ENCODE data around the gene TM7SF3. TPM values are rescaled to one million over a fixed set of nuclear protein-coding genes. Genes with fewer than 3 reads are reported as not detected.

The TM7SF3 gene
- total RNA-seq, 4 donors from 2014 or later: 67.2 to 142 (median 124) TPM

- Histone ChIP-seq H3K4me3 (no peak overlapping the region), H3K27ac (no peak overlapping the region), H3K9me3 (no peaks in the 10 kb centered on the region), H3K4me1 (no peaks in the 10 kb centered on the region), H3K36me3 (peaks cover 58% of the 10 kb centered on the region), H3K27me3 (no peaks in the 10 kb centered on the region)
- no peak for DNase-seq (ENCODE audit: low spot score in 2 of 2)
- no peak for TF ChIP-seq POLR2AphosphoS5 (IDR thresholded peaks at IDR 0.05)
- TF ChIP-seq EP300 (IDR thresholded peaks at IDR 0.05): no peak
- TF ChIP-seq POLR2A (IDR thresholded peaks at IDR 0.05): no peak
- 97% methylated on average over 21 of the region's 21 CpGs for WGBS
Measured at GRCh38 chr12:27034607-27035293, 20.6 kb upstream of the TM7SF3 start.

- H3K27ac ChIP-seq: no peak overlapping the region
- 93% methylated on average over 3 of the region's 3 CpGs for WGBS
- H3K4me3 ChIP-seq: no peak overlapping the region
- TF ChIP-seq CTCF (IDR thresholded peaks at IDR 0.05): no peak
- TF ChIP-seq POLR2AphosphoS5 (IDR thresholded peaks at IDR 0.05): no peak
- TF ChIP-seq EP300 (IDR thresholded peaks at IDR 0.05): no peak
- DNase-seq (ENCODE audit: low spot score in 2 of 2): no peak
- H3K4me1 ChIP-seq: no peaks in the 10 kb centered on the region
- H3K27me3 ChIP-seq: no peaks in the 10 kb centered on the region
- no peaks in the 10 kb centered on the region for H3K9me3 ChIP-seq
- H3K36me3 ChIP-seq: peaks cover 68% of the 10 kb centered on the region
Measured at GRCh38 chr12:27032679-27033078, 18.5 kb upstream of the TM7SF3 start.

- H3K36me3 ChIP-seq: peaks cover 78% of the 10 kb centered on the region
- no peak overlapping the region for H3K4me3 ChIP-seq
- 88% methylated on average over 3 of the region's 3 CpGs for WGBS
- DNase-seq (ENCODE audit: low spot score in 2 of 2): no peak
- H3K9me3 ChIP-seq: no peaks in the 10 kb centered on the region
- TF ChIP-seq POLR2AphosphoS5 (IDR thresholded peaks at IDR 0.05) (no peak), CTCF (IDR thresholded peaks at IDR 0.05) (no peak), POLR2A (IDR thresholded peaks at IDR 0.05) (no peak), EP300 (IDR thresholded peaks at IDR 0.05) (no peak)
- H3K27ac ChIP-seq: no peak overlapping the region
- H3K27me3 ChIP-seq: no peaks in the 10 kb centered on the region
- H3K4me1 ChIP-seq: no peaks in the 10 kb centered on the region
Measured at GRCh38 chr12:27031531-27031930, 17.3 kb upstream of the TM7SF3 start.

GRCh38 chr12:27026257-27026656, 12.1 kb upstream of the TM7SF3 start:
- no peak overlapping the region for H3K4me3 ChIP-seq
- no peaks in the 10 kb centered on the region for H3K27me3 ChIP-seq
- H3K36me3 ChIP-seq: peaks cover 45% of the 10 kb centered on the region
- H3K27ac ChIP-seq: no peak overlapping the region
- H3K4me1 ChIP-seq: peaks cover 26% of the 10 kb centered on the region
- no peaks in the 10 kb centered on the region for H3K9me3 ChIP-seq
- DNase-seq (ENCODE audit: low spot score in 2 of 2): no peak
- no peak for TF ChIP-seq CTCF (IDR thresholded peaks at IDR 0.05)
- no peak for TF ChIP-seq EP300 (IDR thresholded peaks at IDR 0.05)
- no peak for TF ChIP-seq POLR2A (IDR thresholded peaks at IDR 0.05)
- TF ChIP-seq POLR2AphosphoS5 (IDR thresholded peaks at IDR 0.05): no peak

GRCh38 chr12:27025116-27025515, 10.9 kb upstream of the TM7SF3 start:
- DNase-seq (ENCODE audit: low spot score in 2 of 2): no peak
- Histone ChIP-seq H3K4me1 (peaks cover 26% of the 10 kb centered on the region), H3K27ac (no peak overlapping the region), H3K9me3 (no peaks in the 10 kb centered on the region), H3K4me3 (no peak overlapping the region), H3K36me3 (peaks cover 34% of the 10 kb centered on the region), H3K27me3 (no peaks in the 10 kb centered on the region)
- no peak for TF ChIP-seq EP300 (IDR thresholded peaks at IDR 0.05)
- no peak for TF ChIP-seq POLR2A (IDR thresholded peaks at IDR 0.05)
- TF ChIP-seq POLR2AphosphoS5 (IDR thresholded peaks at IDR 0.05): no peak
- no peak for TF ChIP-seq CTCF (IDR thresholded peaks at IDR 0.05)
- 45% methylated on average over 1 of the region's 1 CpG for WGBS

GRCh38 chr12:27024291-27024690, 10.1 kb upstream of the TM7SF3 start:
- TF ChIP-seq EP300 (IDR thresholded peaks at IDR 0.05): no peak
- no peak for TF ChIP-seq CTCF (IDR thresholded peaks at IDR 0.05)
- no peak for TF ChIP-seq POLR2A (IDR thresholded peaks at IDR 0.05)
- TF ChIP-seq POLR2AphosphoS5 (IDR thresholded peaks at IDR 0.05): no peak
- H3K4me1 ChIP-seq: peaks cover 26% of the 10 kb centered on the region
- WGBS: 38% methylated on average over 1 of the region's 1 CpG
- H3K4me3 ChIP-seq: no peak overlapping the region
- H3K27ac ChIP-seq: no peak overlapping the region
- no peaks in the 10 kb centered on the region for H3K27me3 ChIP-seq
- H3K9me3 ChIP-seq: no peaks in the 10 kb centered on the region
- DNase-seq (ENCODE audit: low spot score in 2 of 2): no peak
- peaks cover 25% of the 10 kb centered on the region for H3K36me3 ChIP-seq
